Measurements from ENCODE around the gene RAP1GAP.

The RAP1GAP gene

GRCh38 chr1:21590126-21590880, 78.9 kb downstream of the RAP1GAP start:
- no peak for ATAC-seq
- DNase-seq: no peak

GRCh38 chr1:21589618-21590017, 79.5 kb downstream of the RAP1GAP start:
- DNase-seq (no peak), ATAC-seq (no peak)

- ATAC-seq (no peak), DNase-seq (no peak)
Observed at GRCh38 chr1:21587602-21587953, 81.6 kb downstream of the RAP1GAP start.

GRCh38 chr1:21586846-21587601, 82.1 kb downstream of the RAP1GAP start:
- no peak for DNase-seq
- no peak for ATAC-seq

GRCh38 chr1:21586222-21586621, 82.9 kb downstream of the RAP1GAP start:
- no peak for ATAC-seq
- no peak for DNase-seq

- DNase-seq (no peak), ATAC-seq (no peak)
Observed at GRCh38 chr1:21585037-21585436, 84.1 kb downstream of the RAP1GAP start.

- ATAC-seq (no peak), DNase-seq (no peak)
Observed at GRCh38 chr1:21584096-21584495, 85.1 kb downstream of the RAP1GAP start.

GRCh38 chr1:21579791-21580190, 89.4 kb downstream of the RAP1GAP start:
- DNase-seq (no peak), ATAC-seq (no peak)

- ATAC-seq (no peak), DNase-seq (no peak)
Observed at GRCh38 chr1:21577933-21578332, 91.2 kb downstream of the RAP1GAP start.

- no peak for DNase-seq
- ATAC-seq: no peak
Observed at GRCh38 chr1:21577324-21577723, 91.8 kb downstream of the RAP1GAP start.

GRCh38 chr1:21576798-21577187, 92.4 kb downstream of the RAP1GAP start:
- no peak for DNase-seq

GRCh38 chr1:21576031-21576797, 92.9 kb downstream of the RAP1GAP start:
- no peak for DNase-seq
- no peak for ATAC-seq

More at GRCh38 chr1:21576798-21577187, 92.4 kb downstream of the RAP1GAP start:
- no peak for ATAC-seq

GRCh38 chr1:21575351-21575942, 93.7 kb downstream of the RAP1GAP start:
- DNase-seq (no peak), ATAC-seq (no peak)

- DNase-seq: no peak
Observed at GRCh38 chr1:21574466-21575151, 94.5 kb downstream of the RAP1GAP start.

GRCh38 chr1:21573971-21574465, 95.1 kb downstream of the RAP1GAP start:
- ATAC-seq: no peak
- DNase-seq: peak; percentile 37

More at GRCh38 chr1:21574466-21575151, 94.5 kb downstream of the RAP1GAP start:
- ATAC-seq: no peak

- ATAC-seq (no peak), DNase-seq (no peak)
Observed at GRCh38 chr1:21573475-21573874, 95.7 kb downstream of the RAP1GAP start.

GRCh38 chr1:21572735-21573277, 96.4 kb downstream of the RAP1GAP start:
- ATAC-seq (no peak), DNase-seq (no peak)

GRCh38 chr1:21572221-21572620, 96.9 kb downstream of the RAP1GAP start:
- no peak for ATAC-seq
- DNase-seq: no peak

GRCh38 chr1:21570885-21571284, 98.3 kb downstream of the RAP1GAP start:
- no peak for DNase-seq
- no peak for ATAC-seq

GRCh38 chr1:21570528-21570875, 98.7 kb downstream of the RAP1GAP start:
- no peak for DNase-seq
- no peak for ATAC-seq

GRCh38 chr1:21569820-21570527, 99.2 kb downstream of the RAP1GAP start:
- no peak for ATAC-seq
- DNase-seq: no peak
